VCaP (cell line): ENCODE measurements around the gene CAT.

ENCODE experiments used
- H3K27ac ChIP-seq: fragments of 450-650 bp; 2 replicates; pipeline ENCODE4 v1.5.1; 2017
- TF ChIP-seq, protein P1 (sequence below): fragments of 450-650 bp; conservative IDR thresholded peaks from 2 replicates; pipeline ENCODE4 v1.5.1; 2017; ENCODE audit warnings: mild to moderate bottlenecking, moderate library complexity

The CAT gene

DNA sequence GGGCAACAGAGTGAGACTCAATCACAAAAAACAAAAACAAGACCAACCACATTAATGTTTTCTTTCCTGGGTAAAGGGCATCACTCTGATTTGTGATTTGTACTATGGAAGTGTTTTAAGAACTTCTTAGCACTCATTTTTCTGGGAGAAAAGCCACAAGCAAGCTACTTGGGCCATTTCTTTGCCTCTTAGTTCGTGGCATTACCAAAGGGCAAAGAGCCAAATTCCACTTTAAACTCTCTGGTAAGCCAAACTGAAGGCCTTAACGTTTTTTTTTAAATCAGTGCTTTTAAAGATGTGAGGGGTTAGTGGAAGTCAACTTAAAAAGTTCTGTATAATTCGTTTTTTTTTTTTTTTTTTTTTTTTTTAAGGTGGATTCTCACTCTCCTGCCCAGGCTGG, 36.9 kb downstream of the CAT start:
- TF ChIP-seq, protein P1, sequence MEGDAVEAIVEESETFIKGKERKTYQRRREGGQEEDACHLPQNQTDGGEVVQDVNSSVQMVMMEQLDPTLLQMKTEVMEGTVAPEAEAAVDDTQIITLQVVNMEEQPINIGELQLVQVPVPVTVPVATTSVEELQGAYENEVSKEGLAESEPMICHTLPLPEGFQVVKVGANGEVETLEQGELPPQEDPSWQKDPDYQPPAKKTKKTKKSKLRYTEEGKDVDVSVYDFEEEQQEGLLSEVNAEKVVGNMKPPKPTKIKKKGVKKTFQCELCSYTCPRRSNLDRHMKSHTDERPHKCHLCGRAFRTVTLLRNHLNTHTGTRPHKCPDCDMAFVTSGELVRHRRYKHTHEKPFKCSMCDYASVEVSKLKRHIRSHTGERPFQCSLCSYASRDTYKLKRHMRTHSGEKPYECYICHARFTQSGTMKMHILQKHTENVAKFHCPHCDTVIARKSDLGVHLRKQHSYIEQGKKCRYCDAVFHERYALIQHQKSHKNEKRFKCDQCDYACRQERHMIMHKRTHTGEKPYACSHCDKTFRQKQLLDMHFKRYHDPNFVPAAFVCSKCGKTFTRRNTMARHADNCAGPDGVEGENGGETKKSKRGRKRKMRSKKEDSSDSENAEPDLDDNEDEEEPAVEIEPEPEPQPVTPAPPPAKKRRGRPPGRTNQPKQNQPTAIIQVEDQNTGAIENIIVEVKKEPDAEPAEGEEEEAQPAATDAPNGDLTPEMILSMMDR: no peak
- no peak overlapping the region for H3K27ac ChIP-seq

DNA sequence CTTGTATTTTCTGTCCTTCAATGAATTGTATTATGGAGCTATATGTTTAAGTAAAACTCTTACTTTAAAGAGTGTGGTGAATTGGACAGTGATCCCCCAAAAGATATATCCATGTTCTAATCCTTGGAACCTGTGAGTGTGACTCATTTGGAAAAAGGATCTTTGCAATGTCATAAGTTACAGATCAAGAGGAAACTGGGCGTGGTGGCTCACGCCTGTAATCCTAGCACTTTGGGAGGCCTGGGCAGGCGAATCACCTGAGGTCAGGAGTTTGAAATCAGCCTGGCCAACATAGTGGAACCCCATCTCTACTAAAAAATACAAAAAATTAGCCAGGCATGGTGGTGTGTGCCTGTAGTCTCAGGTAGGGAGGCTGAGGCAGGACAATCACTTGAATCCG, 38.1 kb downstream of the CAT start:
- H3K27ac ChIP-seq: no peak overlapping the region
- TF ChIP-seq, protein P1: no peak

DNA sequence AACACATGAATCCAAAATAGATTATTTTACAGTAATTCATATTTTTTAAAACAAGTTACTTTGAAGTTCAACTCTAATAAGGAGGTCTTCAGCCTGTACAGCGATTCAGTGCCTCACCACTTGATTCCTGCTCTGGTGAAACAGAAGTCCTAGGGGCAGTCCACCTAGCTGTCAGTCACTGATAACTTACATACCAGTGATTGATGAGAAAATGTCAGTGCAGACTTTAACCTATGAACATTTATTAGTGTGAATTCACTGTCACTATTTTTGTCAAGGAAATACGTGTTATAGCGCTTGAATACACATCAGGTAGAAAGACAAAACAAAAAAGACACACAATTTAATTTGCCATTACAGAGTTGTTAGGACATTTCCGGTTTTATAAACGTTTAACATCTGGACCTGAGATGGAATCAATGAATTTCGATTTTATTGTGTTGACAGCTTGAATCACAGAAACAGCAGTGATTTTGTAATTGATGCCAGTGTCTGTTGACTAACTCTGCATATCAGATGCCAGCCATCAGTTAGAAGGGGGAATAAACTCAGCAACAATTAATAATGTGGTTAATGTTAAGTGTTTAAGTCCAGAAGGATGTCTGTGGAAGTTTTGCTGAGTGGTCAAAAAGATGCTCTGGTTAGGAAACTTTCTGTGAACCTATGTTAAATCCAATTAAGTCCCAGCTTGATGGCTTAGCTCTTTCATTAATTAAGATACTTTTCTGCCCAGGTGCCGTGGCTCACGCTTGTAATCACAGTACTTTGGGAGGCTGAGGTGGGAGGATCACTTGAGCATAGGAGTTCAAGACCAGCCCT, 40.3 kb downstream of the CAT start:
- no peak overlapping the region for H3K27ac ChIP-seq
- TF ChIP-seq, protein P1: no peak

DNA sequence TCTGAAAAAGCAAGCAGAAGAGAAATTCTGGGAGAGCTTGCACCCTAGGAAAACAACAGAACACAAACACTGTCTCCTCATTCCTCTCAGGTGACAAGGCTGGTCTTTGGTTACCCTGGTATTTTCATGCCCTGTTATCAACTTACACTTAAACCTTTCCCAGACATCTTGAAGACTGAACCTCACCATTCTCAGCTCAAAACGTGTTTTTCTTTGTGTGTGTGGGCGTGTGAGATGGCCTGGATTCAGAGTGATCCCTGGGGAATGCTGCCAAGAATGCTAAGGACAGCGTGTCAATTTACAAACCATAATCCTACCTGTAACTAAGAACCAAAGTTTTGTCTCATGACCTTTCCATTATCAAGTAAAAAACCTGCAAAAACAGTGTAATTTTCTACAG, 41.6 kb downstream of the CAT start:
- TF ChIP-seq, protein P1: no peak
- no peak overlapping the region for H3K27ac ChIP-seq

DNA sequence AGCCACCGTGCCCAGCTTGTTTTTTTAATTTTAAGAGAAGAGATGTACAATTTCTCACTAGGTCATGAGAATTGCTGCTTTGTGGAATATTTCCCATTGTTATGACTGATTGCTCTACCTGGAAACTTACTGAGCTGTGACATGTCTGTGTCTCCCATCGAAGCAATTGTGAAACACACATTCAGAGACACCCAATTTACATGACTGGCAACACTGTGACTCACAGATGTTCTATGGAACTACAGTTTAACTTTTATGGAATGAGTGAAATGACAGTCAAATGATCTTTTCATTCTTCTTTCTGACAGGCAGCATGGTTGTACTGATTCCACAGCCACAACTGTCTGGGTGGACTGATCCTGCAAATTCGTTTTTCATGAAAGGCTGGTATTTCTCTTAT, 42.6 kb downstream of the CAT start:
- no peak overlapping the region for H3K27ac ChIP-seq
- TF ChIP-seq, protein P1: no peak

DNA sequence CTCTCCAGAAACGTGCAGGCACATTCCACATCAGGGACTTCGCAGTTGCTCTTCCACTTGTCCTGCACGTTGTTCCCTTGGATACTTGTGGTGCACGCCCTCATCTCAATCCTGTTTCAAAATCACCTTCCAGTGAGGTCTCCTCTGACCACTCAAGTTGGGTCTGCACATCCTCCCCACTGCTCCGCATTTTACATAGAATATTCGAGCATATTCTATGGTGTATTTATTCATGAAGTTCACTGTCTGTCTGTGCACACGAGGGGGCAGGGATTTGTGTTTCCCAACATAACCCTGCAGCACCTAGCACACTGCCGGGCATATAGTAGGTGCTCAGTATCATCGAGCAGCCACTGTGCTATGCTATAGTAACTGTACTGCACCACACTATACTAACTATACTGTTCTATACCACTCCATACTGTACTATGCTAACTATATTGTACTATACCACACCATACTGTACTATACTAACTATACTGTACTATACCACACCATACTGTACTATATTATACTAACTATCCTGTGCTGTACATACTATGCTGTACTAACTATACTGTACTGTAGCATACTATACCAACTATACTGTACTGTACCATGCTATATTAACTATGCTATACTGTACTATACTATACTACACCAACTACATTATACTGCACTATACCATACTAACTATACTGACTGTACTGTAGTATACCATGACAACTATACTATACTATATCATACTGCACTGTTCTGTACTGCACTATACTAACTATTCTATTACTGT, 44.6 kb downstream of the CAT start:
- TF ChIP-seq, protein P1: no peak
- H3K27ac ChIP-seq: no peak overlapping the region

DNA sequence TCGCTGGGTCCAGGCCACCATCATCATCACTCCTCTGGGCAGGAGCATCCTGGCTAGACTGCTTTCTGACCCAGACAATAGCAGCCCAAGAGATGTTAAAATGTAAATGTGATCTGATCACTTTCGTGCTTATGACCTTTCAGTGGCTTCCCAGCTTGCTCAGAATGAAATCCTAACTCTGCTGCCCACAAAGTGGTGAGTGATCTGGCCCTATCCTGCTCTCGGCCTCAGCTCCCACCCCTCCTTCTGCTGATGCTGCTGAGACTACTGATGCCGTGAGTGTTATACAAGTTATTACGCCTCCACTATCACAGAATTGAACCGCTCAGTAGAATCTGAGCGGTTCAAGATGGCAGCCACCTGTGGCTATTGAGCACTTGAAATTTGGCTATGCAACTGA, 48.7 kb downstream of the CAT start:
- TF ChIP-seq, protein P1: no peak
- H3K27ac ChIP-seq: no peak overlapping the region
